Measurements from ENCODE around the gene CABYR.

The CABYR gene

GRCh38 chr18:24185805-24186204, 46.9 kb downstream of the CABYR start:
- TF ChIP-seq CTCF (IDR thresholded peaks at IDR 0.05; ENCODE audit: low read depth, low read length): no peak
- no peak for TF ChIP-seq MYC (IDR thresholded peaks at IDR 0.05; ENCODE audit: low read depth, low read length)
- TF ChIP-seq MAX (IDR thresholded peaks at IDR 0.05; ENCODE audit: low read depth, low read length): no peak
- TF ChIP-seq POLR2A (IDR thresholded peaks at IDR 0.05; ENCODE audit: extremely low read depth, insufficient read length): no peak
- no peak overlapping the region for H3K4me3 ChIP-seq (ENCODE audit: low read depth, low read length)
- DNase-seq (ENCODE audit: low read depth): no peak

GRCh38 chr18:24187049-24187448, 48.2 kb downstream of the CABYR start:
- TF ChIP-seq MAX (IDR thresholded peaks at IDR 0.05; ENCODE audit: low read depth, low read length): no peak
- TF ChIP-seq CTCF (IDR thresholded peaks at IDR 0.05; ENCODE audit: low read depth, low read length): no peak
- no peak for TF ChIP-seq POLR2A (IDR thresholded peaks at IDR 0.05; ENCODE audit: extremely low read depth, insufficient read length)
- TF ChIP-seq MYC (IDR thresholded peaks at IDR 0.05; ENCODE audit: low read depth, low read length): no peak
- DNase-seq (ENCODE audit: low read depth): peak; percentile 9
- H3K4me3 ChIP-seq (ENCODE audit: low read depth, low read length): no peak overlapping the region

GRCh38 chr18:24187689-24188088, 48.8 kb downstream of the CABYR start:
- DNase-seq (ENCODE audit: low read depth): no peak
- H3K4me3 ChIP-seq (ENCODE audit: low read depth, low read length): no peak overlapping the region
- TF ChIP-seq CTCF (IDR thresholded peaks at IDR 0.05; ENCODE audit: low read depth, low read length) (no peak), MYC (IDR thresholded peaks at IDR 0.05; ENCODE audit: low read depth, low read length) (no peak), POLR2A (IDR thresholded peaks at IDR 0.05; ENCODE audit: extremely low read depth, insufficient read length) (no peak), MAX (IDR thresholded peaks at IDR 0.05; ENCODE audit: low read depth, low read length) (no peak)

GRCh38 chr18:24188120-24188519, 49.3 kb downstream of the CABYR start:
- TF ChIP-seq MAX (IDR thresholded peaks at IDR 0.05; ENCODE audit: low read depth, low read length) (no peak), CTCF (IDR thresholded peaks at IDR 0.05; ENCODE audit: low read depth, low read length) (no peak), MYC (IDR thresholded peaks at IDR 0.05; ENCODE audit: low read depth, low read length) (no peak), POLR2A (IDR thresholded peaks at IDR 0.05; ENCODE audit: extremely low read depth, insufficient read length) (no peak)
- H3K4me3 ChIP-seq (ENCODE audit: low read depth, low read length): no peak overlapping the region
- no peak for DNase-seq (ENCODE audit: low read depth)

GRCh38 chr18:24189007-24189528, 50.2 kb downstream of the CABYR start:
- H3K4me3 ChIP-seq (ENCODE audit: low read depth, low read length): no peak overlapping the region
- TF ChIP-seq POLR2A (IDR thresholded peaks at IDR 0.05; ENCODE audit: extremely low read depth, insufficient read length) (no peak), MYC (IDR thresholded peaks at IDR 0.05; ENCODE audit: low read depth, low read length) (no peak), CTCF (IDR thresholded peaks at IDR 0.05; ENCODE audit: low read depth, low read length) (no peak), MAX (IDR thresholded peaks at IDR 0.05; ENCODE audit: low read depth, low read length) (no peak)
- DNase-seq (ENCODE audit: low read depth): peak; percentile 20
